SIG-M5 treated with dmso at 0.1 percent for 504 hours (cell line): ENCODE measurements around the gene DGKB.

Experiments
- DNase-seq: peaks from one replicate; lab custom pipeline; 2025; ENCODE audit not compliant: unreplicated experiment; lab: John Stamatoyannopoulos, UW

Gene DGKB

DNA sequence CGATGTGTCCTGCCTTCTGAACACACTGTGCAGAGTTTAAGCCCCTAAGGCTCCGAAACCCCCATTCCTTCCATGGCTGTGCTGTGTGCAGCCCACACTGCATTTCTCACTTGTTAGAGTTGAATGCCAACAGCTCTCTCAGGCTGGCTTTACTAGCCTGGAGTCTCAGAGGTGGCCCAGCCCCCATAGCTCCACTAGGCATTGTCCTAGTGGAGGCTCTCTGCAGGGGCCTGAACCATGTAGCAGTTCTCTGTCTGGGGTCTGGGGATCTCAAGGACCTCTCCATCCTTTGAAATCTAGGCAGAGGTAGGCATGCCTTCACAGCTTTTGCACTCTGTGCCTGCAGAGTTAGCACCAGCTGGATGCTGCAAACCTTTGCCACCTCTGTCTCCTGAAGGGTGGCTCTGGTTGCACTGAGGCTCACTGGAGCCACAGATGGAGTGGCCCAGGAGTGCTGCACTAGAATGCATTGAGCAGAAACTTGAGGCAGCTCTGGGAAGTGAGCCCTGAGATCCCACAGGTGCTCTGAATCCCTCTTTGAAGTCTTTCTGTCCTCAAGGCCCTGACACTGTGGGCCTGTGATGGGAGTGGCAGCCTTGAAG is 301.7 kb downstream of the DGKB start:
- DNase-seq: no peak

DNA sequence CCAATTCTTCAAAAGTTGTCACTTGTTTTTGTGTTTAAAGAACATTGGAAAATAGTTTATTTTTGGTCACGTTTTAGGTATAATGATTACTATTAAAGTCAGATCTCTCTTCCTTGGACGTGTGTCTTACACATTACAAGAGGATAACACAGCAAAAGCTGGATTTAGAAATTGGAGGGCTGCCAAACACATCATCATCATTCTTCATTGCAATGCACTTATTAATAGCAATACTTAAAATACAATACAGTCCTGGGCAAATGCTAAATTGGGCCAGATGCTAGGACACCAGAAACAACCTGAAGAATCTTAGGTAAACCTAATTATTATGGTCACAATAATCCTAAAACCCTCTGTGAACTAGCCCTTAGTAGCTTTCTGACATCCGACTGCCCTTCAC is 303.6 kb downstream of the DGKB start:
- DNase-seq: no peak

DNA sequence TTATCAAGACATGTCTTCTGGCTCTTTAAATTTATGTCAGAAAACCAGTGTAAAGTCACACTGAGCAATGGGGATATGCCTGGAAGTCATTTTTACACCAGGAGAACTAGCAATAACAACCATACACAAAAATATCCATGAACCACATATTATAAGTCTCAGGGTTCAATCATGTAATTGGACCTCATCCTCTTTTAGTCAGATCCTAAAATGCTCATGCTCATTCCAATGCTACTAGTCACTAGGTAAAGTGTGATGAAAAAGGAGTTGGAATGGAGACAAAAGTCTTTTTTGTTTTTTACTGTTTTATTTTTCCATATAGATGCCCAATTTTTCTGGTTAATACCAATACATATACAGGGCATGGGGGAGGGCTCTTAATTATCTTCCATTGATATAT is 306.1 kb downstream of the DGKB start:
- no peak for DNase-seq

DNA sequence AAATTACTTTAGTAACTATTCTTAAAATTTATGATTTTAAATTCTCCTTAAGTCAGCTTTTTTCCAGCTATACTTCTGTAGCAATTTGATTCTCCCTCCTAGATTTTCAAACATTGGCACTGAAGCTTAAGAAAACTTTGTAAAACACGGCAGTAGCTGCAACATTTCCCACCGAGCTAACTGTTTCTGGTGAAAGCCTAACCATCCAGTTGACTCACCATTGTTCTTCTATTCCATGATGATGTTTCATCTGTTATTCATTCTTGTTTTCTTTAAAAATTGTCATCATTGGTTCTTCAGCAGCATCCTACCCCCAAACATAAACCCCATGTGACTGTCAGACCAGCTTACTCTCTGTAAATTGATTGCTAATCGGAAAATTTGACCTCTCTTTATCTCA is 312.3 kb downstream of the DGKB start:
- no peak for DNase-seq

DNA sequence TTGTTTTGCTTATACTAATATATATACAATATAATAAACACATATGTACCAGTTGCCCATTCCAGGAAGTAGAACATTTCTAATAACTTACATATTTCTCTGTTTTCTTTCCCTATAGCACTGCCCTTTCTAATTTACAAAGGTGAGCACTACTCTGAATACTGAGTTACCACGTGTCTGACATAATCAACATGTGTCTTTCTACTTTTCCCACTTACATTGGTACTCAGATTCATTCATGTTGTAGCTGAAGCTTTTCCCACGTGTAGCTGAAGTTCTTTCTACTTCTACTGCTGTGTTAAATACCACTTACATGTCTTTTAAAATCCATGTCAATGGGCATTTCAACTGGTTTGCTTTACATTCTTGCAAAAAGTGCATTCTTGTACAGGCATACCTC is 317.3 kb downstream of the DGKB start:
- DNase-seq: no peak

DNA sequence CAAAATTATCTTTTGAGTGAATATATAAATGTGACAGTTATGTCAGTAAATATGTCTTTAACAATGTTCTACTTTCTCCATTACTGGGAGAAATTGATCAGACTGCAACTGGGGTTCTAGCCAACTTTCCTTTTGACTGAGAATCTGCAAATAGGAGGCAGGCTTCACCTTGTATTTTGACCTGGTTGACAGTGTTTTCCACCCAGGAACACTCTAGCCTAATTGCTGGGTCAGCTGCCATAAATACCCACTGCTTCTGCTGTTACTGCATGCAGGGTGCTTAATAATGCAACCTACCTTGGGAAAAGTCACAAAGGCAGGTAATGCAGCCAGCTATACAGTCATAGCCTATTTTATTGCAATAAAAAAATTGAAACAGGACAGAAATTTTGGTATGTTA is 319.0 kb downstream of the DGKB start:
- no peak for DNase-seq

DNA sequence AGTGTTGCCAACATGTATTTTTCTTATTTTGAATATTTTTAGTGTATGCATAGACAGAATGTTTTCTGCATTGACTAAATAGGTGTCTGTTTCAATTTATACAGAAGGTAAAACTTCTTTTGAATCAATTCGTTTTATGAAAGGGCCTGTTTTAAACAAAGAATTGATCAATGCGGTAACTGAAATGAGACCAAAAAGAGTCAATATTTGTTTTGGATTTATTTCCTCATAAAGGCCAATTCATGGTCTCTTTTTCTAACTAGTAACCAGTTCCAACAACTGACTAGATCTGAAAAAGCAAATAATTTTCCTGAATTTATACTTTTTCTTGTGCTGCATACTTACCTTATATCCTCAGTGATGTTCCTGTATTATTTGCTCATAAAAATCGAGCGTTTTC is 320.5 kb downstream of the DGKB start:
- no peak for DNase-seq

DNA sequence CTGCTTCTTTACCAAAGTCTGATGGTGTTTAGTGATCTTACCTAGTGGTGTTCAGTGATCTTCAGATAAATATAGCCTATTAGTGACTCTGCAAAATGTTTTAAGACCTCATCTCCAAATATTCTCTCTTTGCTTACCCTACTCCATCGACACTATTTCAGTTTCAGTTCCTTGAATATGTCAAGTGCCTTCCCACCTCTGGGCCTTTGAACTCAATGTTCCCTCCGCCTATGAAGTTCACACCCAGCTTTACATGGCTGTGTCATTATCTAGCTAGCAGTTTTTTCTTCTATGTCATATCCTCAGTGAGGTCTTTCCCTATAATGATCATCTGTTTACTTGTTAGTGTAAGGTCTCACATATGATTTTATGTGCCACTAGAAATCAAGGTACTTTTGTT is 322.6 kb downstream of the DGKB start:
- peak; percentile 3 for DNase-seq

DNA sequence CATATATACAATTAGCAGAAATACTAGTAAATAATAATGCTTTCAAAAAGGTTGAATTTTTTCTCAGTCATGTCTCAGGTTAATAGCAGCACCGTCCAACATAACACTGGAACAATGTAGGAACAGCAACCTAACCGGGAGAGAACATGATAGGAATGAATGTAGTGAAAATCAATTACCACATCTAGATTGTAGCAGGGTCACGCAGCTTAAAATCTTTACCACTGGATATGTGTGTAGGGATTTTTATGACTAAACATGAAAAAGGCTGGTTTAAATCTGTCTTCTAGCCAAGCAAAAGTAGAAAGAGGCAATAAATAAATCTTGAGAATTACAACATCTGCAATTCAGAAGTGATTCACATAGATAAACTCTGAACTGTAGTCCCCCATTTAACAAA is 326.0 kb downstream of the DGKB start:
- DNase-seq: no peak

DNA sequence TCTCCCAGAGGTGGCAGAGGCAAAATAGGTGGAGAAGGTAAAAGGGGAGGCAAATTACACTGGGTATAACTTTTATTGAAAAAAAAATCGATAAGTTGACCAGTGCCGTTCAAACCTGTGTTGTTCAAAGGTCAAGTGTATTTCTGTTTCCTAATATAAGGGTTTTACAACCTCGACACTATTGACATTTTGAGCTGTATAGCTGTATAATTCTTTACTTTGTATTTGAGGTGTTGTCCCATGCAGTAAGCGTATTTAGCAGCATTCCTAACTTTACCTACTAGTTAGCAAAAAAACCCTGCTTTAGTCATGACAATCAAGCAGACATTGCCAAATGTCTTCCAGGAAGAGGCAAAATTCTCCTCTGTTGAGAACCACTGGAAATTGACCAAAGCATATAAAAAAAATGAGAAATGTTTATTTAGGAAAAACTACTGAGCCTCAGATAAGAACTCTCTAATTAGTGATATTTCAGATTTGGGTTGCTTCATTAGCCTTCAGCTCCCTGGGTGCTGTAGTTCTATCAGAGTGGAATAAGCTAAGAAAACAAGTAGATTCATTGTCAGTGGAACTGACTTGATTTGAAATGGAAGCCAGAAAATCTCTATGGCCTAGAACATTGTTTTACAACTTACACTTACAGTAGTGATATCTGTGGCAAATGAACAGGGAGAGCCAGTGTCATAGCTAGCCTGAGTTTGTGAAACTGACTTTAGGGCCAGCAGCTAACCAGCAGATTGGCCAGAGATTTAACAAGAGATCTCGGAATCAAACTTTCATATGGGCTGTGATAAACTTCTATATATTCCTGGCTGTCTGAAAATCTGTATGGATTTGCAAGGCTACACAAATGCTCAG is 331.6 kb downstream of the DGKB start:
- no peak for DNase-seq

DNA sequence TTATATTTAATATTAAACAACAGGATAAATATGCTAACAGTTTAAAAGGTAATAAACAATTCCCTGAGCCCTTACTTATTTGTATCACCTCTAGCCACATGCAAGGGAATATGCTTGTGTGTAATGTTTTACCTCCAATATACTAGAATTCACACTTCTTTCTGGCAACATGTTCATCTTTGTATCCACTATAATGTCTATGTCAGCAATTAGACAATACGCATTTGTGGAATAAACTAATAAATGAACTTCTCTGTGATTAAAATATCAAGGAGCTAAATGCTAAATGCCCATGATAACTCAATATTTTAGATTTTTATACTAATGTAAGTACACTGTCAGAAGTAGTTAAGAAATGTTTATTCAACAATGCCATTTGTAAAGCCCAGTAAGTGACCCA is 350.5 kb downstream of the DGKB start:
- DNase-seq: no peak

DNA sequence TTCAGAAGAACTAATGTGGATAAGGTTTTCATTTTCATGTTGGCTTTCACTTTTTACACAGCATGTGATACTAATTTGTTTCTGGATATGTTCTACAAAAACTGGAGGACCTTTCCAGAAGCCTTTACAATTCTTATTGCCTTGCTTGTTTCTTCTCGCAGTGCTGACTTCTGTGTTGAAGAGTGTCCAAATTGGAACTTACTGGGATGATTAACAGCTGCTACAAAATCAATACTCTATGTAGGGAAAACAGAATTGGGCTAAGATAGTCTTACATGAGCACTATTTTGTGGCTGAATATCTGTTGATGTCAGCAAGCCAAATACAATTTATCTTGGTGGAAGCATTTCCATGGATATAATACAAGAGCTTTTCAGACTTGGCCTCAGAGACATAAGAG is 351.2 kb downstream of the DGKB start:
- DNase-seq: no peak

DNA sequence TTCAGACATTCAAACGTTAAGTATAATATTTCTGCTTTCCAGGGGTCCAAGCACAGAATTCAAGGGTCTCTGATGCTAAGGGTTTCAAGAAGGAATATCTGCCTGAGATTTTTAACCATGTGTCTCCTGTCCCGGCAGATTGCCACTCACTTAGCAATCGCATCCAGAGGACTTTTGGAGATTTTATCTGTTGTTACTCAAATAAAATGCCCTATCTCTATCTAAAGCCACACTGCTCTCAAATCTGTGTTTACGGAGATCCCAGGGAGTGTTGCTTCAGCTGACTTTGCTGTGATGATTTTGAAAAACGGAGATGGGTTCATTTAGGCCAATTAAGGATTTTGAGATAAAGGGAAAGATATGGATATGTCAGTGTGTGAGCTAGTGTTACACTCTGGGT is 359.9 kb downstream of the DGKB start:
- no peak for DNase-seq

DNA sequence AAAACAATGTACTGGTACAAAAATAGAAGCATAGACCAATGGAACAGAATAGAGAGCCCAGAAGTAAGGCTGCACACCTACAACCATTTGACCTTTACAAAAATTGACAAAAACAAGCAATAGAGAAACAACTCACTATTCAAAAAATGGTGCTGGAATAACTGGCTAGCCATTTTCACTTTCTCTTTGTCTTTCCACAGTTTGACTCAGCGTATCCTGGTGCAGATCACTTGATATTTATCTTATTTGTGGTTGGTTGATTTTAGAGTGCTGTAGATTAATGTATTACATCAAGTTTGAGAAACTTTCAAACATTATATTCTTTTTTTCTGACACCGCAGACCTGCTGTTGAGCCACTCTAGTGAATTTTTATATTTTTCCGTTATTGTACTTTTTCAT is 381.4 kb downstream of the DGKB start:
- no peak for DNase-seq

DNA sequence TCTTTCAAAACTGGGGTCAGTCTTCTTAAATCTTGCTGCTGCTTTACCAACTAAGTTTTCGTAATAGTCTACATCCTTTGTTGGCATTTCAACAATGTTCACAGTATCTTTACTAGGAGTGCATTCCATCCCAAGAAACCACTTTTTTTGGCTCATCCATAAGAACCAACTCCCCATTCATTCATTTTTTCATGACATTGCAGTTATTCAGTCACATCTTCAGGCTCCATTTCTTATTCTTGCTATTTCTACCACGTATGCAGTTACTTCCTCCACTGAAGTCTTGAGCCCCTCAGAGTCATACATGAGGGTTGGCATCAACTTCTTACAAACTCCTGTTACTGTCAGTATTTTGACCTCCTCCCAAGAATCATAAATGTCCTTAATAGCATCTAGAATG is 392.3 kb downstream of the DGKB start:
- DNase-seq: no peak

DNA sequence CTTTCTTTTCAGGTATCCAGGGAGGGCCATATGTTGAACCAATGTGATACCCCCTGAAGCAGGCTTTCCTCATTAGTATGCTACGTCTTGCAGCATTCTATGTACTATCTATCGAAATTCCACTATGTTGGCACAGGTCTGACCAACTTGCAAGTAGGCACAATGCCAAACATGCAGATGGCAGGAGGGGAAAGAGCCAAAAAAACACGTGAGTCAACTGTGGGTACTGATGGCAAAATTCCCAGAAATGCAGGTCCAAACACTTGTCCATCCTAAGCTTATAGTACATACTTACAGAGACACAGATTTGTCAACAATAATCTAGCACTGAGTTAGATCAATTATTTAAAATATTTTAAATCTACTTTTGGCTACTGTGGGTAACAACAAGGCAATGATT is 394.9 kb downstream of the DGKB start:
- DNase-seq: no peak

DNA sequence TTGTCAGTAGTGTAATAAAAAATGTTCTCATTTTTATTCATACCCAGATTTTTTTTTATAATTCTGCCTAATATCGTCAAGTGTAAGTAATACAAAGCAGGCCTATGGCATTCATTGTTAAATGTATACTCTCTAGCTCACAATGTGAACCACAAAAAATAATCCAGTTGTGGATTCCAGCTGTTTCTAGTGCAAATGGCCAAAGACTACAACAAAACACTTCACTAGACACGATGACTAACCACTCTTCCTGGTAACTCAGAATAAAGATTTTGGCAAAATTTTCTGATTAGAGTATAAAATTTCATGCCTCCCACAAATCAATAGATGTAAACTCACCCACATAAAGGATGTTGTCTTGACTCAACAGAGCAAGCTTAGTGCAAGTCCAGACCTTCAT is 396.6 kb downstream of the DGKB start:
- DNase-seq: no peak

DNA sequence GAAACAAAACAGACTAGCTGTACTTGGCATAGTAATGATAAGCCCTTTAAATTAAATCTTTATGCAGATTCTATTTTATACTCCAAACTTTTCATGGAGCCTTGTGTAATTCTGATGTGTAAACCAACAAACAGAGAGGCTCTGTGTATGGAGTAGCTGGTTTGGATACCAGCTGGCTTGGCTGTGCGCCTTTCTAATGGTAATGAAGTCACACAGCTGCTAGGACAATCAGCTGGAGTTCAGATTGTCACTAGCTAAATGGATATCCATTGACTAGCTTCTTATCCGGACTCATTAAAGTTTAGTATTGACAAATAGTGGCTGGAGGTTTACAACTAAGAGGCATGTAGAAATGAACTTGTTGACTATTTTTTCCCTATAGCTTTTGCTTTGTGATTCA is 398.4 kb downstream of the DGKB start:
- no peak for DNase-seq

DNA sequence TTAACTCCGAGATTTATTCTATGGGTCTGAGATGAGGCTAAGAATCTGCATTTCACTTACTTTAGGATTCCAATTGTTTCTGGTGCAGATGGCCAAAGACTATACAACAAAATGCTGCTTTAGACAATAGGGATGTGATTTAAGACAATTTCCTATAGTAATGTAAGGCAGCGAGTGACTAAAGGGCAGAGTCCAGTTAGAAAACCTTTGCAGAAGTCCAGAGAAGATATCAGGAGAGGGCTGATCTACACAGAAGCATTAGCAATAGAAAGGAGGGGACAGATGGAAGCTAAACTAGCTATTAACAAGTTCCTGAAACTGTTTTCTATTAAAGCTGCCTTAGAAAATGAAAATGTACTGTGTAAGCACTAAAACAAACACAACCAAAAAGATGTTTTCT is 398.9 kb downstream of the DGKB start:
- no peak for DNase-seq

DNA sequence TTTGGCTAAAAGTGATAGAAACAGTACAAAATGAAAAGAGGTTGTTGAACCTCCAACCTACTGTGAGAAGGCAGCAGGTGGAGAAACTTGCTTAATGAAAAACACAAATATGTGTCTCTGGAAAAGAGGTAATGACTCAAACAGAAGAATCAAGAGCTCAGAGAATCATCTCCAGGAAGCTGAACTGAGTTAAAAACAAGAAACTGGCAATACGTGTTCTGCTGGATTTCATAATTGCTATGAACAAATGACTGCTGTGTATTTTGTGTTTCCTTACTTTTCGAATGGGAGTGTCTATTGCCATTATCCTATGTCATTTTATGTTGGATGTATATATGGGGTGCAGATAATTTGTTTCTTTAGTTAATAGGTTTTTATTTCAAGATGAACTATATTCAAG is 401.1 kb downstream of the DGKB start:
- no peak for DNase-seq

DNA sequence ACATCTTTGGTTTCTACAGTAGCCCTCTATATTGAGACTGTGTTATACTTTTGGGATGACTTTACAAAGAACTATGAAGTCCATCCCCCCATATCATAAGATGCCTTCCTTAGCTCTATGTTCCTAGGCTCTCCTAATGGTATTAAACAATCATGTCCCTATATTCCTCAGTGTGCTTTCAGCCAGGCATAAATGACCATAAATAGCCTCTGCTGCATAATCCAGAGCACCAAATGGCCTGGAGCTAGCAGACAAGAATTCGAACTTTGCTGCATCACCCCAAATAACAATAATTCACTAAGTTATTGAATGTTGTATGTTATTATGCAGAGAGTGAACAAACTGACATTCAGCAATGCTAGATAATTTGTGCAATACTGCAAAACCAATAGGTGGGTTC is 405.2 kb downstream of the DGKB start:
- DNase-seq: no peak

DNA sequence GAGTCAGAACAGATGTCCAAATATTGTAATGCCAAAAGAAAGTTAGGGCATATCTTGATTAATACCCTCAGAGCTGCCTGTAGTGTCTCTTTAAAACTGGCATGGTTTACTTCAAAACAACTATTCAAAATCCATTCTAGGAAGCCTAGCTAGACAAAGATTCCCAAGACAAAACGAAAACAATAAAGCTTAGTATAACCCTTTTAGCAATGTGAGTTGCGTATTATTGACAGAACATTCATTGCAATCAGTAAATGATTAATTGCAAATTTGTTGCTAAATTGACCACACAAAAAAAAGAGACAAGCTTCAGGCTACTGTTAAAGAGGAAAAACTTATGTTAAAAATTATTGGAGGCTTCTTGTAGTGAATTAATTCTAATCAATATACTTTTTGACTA is 406.9 kb downstream of the DGKB start:
- no peak for DNase-seq
